ENCODE measurements around the gene FAM20C.

The FAM20C gene

DNA sequence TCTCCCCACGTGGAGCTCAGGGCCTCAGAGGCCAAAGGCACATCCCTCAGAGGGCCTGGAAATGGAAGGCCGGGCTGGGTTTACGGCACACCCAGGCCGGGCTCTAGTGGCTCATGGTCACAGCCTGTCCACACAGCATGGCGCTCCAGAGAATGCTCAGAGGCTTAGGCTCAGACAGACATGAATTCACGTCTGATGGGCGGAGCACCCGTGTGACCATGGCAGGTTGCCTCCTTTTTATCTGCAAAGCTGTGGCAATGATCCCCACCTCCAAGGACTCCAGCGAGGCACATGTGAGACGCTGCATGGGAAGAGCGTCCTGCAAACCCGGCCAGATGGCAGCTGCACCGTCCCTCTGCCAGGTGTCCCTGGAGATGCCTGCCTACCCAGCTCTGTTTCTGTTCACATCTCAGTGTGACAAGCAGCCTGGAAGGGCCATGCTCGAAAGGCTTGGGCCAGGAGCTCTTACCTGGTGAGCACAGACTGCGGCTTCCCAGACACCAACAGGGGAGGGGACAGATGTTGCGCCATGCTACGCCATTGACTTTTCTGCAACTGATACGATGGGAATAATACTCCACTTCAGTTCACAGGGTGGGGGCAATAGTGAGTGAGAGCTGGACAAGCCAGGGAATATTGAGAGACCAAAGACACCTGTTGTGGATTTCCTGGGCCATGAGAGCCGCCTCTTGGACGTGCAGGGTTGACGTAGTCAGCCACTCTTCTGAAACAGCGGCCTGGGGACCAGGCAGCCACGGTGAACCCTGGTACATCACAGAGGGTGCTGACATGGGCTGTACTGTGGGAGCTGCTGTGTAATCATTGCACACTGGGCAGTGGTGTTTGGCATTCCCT is 34.4 kb upstream of the FAM20C start:
- H3K4me3 ChIP-seq (ENCODE audit: low read depth, low read length) = no peak overlapping the region
- DNase-seq (ENCODE audit: low read depth) = no peak
- in situ Hi-C loops (cut with HindIII; ENCODE audit: low sequenced_read_pairs) = no loop called here
- TF ChIP-seq, protein P1, sequence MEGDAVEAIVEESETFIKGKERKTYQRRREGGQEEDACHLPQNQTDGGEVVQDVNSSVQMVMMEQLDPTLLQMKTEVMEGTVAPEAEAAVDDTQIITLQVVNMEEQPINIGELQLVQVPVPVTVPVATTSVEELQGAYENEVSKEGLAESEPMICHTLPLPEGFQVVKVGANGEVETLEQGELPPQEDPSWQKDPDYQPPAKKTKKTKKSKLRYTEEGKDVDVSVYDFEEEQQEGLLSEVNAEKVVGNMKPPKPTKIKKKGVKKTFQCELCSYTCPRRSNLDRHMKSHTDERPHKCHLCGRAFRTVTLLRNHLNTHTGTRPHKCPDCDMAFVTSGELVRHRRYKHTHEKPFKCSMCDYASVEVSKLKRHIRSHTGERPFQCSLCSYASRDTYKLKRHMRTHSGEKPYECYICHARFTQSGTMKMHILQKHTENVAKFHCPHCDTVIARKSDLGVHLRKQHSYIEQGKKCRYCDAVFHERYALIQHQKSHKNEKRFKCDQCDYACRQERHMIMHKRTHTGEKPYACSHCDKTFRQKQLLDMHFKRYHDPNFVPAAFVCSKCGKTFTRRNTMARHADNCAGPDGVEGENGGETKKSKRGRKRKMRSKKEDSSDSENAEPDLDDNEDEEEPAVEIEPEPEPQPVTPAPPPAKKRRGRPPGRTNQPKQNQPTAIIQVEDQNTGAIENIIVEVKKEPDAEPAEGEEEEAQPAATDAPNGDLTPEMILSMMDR (IDR thresholded peaks at IDR 0.05; ENCODE audit: low read depth, low read length, missing control alignments) = no peak

DNA sequence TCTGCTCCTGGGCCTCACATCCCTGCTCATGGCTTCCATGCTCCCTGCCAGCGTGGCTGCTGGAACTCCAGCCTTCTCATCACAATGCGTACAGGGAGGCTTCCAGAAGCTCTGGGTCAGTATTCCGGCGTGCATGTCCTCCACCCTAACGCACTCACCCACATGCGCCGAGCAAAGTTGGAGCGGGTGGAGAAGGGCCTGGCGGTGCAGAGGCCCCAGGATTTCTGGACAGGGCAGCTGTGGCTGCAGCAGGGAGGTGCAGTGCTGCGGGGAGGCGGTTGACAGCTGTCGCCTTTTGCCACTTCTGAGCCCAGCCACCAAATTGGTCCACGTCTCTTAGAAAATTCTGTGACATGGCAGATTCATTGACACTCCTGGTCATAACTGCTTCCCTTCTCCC is 33.6 kb upstream of the FAM20C start:
- TF ChIP-seq, protein P1 (IDR thresholded peaks at IDR 0.05; ENCODE audit: low read depth, low read length, missing control alignments) = no peak
- no peak for DNase-seq (ENCODE audit: low read depth)
- in situ Hi-C loops (cut with HindIII; ENCODE audit: low sequenced_read_pairs) = no loop called here
- no peak overlapping the region for H3K4me3 ChIP-seq (ENCODE audit: low read depth, low read length)

DNA sequence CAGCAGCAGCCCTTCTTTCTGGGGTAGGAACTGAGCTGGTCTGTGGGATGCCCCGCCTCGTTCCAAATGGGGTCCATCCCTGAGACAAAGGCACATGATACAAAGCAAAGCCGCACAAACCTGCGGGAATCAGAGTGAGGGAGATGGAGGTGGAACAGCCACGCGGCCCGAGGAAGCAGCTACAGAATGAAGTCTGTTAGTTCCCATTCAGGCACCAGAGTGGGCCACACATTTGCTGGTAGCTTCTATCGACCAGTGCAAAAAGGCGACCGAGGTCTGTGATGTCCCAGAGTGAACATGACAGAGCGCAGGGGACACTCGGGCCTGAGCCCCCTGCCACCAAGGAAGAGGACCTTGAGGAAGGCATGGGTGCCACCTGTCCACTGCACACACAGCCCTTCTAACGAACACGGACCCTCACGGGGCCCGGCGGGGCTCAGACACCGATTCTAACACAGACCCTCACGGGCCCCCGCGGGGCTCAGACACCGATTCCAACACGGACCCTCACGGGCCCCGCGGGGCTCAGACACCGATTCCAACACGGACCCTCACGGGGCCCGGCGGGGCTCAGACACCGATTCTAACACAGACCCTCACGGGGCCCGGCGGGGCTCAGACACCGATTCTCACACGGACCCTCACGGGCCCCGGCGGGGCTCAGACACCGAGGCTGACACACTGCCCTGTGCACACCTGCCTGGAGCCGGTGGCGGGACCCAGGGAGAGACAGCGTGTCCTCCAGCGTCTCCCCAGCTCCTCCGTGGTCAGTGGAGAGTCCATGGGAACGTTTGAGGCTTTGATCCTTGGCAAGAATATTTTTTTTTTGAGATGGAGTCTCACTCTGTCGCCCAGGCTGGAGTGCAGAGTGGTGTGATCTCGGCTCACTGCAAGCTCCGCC is 32.8 kb upstream of the FAM20C start:
- TF ChIP-seq, protein P1 (IDR thresholded peaks at IDR 0.05; ENCODE audit: low read depth, low read length, missing control alignments) = no peak
- no peak overlapping the region for H3K4me3 ChIP-seq (ENCODE audit: low read depth, low read length)
- in situ Hi-C loops (cut with HindIII; ENCODE audit: low sequenced_read_pairs) = no loop called here
- no peak for DNase-seq (ENCODE audit: low read depth)

DNA sequence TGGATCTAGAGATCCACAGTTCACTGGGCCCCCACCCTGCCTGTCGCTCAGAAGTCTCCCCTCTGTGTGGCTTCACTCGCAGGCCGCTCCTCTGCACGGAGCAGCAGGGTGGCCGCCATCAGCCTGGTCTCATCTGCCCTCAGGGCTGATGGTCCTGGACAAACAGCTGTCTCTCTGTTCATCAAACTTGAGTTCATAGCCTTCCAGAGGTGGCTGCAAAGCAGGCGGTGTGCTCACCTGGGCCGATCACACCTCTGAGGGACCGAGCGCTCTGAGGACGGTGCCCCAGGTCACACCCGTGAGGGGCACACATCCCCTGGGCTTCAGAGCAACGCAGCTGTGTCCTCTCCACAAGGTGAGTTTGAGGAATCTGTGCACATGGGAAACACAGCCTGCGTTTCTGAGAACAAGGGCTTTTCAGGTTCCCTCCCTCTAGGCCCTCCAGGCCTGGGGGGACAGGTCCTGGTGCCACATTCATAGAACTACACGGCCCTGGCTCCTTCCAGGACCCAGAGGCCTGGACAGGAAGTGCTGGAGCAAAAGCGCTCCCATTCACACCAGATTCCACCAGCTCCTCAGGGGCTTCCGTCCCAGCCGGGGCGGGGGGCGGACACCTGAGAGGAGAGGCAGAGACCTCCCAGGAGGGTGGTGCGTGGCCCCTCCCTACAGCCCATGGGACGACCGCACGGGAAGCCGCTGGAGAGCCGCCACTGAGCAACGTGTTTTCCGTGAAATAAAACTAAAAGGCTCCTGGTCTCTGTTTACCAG is 31.2 kb upstream of the FAM20C start:
- no peak overlapping the region for H3K4me3 ChIP-seq (ENCODE audit: low read depth, low read length)
- DNase-seq (ENCODE audit: low read depth) = no peak
- in situ Hi-C loops (cut with HindIII; ENCODE audit: low sequenced_read_pairs) = no loop called here
- TF ChIP-seq, protein P1 (IDR thresholded peaks at IDR 0.05; ENCODE audit: low read depth, low read length, missing control alignments) = no peak

DNA sequence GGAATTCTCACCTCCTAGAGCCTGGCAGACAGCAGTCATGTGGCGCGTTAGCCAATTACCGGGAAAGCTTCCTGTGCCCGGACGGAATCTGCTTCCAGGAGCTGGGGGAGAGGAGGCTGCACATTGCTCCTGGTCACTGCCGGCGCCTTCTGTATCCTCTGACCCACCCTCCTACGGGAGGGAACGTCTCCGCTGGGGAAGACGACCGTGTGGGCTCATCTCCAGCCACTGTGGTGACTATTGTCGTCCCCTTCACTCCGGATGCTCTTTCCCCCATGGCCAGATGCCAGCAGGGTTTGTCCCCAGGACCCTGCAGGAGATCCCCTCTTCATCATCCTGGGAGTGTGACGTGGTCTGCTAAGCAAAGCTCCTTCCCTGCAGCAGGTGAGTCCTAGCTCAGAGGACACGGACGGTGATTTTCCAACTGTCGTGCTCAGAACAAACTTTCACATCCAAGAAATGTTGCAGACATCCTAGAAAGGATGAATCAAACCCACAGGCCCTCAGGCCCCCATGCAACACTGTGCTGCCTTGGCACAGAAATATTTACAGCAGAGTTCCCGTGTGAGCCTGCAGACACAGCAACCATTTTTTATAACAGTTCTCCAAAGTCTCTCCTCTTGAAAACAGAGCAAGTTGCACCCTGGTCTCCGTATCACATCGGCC is 29.6 kb upstream of the FAM20C start:
- no peak for DNase-seq (ENCODE audit: low read depth)
- in situ Hi-C loops (cut with HindIII; ENCODE audit: low sequenced_read_pairs) = no loop called here
- TF ChIP-seq, protein P1 (IDR thresholded peaks at IDR 0.05; ENCODE audit: low read depth, low read length, missing control alignments) = no peak
- no peak overlapping the region for H3K4me3 ChIP-seq (ENCODE audit: low read depth, low read length)
